CD4-positive, alpha-beta T cell treated with Interleukin-12 subunit alpha and Interleukin-12 subunit beta, for 1 hour (primary cell): ENCODE data around the gene LHPP.

Experiments used
- DNase-seq: peaks from one replicate; pipeline ENCODE4 v3.0.0-alpha.2; 2020

The LHPP gene

DNA sequence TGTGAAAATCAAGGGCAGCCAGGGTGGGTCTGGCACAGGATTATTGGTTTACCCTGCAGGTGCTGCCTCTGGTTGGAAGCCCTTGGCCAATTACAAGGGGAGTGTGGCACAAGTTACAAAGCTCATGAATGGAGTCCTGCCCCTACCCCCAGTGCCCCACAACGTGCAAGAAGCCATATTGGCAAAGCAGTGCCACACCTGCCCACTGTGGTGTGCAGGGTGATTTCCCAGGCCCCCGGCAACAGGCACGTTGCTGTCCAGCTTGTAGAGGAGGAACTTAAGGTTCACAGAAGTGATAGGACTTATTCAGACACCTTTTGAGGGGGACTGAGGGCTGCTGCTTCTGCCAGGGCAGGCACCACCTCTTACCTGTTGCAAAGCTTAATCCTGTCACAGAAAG lies 11.4 kb downstream of the LHPP start:
- DNase-seq = no peak

DNA sequence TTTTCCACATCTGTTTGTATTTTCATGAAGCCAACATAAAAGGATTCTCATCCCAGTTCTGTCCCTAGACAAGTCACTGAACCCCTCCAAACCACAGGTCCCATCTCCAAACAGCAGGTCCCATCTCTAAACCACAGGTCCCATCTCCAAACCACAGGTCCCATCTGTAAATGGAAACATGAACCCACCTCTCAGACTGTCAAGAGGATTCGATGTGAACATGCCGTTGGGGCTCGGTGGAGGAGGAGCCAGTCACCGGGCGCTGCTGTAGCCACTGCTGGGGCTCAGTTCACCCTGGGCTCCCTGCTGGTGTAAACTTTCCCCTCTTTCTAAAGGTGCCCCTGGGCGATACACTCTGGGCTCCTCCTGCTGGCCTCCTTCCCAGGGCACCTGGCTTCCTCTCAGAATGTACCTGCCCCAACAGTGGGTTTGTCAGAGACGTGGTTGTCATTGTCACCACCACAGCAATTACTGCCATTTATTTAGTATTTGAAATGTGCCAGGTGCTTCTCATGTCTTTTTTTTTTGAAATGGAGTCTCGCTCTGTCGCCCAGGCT lies 13.0 kb downstream of the LHPP start:
- no peak for DNase-seq

DNA sequence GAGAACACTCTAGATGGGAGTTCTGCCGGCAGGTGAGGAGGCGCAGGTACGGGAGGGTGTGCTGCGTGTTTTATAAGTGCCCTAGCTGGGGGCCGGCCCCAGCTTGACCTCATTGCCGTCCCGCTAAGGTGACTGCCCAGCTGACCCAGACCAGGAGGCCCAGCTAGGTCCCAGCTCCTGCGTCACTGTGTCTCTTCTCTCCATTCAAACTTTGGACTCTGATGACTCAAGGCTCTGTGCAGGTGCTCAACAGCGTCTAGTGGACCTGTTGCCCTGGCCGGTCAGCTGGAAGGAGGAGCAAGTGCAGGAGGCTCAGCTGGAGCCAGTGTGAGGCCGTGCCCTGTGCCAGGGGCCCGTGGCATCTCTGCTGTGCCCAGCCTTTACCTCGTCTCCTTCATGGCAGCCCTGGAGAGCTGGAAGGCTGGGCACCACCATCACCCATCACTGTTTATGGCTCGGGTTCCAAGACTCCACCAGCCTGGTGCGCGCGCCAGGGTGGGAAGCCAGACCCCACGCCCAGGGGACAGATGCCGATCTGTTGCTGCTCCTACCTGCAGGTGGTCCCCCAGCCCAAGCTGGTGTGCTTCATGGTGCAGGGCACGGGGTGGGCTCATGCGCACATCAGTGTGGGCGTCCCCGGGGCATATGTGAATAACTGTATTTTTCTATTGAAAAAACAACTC lies 14.6 kb downstream of the LHPP start:
- DNase-seq = no peak

DNA sequence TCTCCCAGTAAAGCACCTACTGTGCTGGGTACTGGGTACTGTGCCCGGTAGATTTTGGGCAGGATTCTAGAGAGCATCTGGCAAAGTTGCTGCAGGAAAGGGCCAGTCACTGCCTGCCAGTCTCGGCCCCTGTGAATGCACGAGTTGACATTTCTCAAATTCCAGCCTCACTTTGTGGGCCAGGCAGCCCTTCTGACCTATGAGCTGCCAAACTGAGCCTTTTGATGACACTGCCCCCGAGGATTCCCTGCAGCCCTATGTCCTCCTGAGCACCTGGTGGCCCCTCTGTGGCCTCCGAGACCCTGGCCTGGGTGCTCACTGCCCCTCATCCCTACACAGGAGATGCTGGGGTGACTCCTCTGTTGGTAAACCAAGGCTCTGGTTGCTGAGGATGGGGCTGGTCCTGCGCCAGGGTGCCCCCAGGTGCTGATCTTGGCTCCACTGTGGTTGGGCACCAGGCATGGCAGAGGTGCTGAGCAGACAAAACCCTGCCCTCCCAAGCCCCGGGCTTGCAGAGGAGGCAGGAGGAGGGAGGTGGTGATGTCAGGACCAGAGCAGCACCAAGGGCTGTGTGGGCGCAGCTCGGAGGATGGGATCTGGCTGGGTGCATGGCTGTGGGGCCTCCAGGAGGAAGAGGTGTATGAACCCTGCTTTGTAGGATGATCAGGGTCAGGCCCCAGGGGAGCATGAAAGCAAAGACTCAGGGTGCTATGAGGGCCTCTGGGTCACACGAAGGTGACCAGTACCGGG lies 16.2 kb downstream of the LHPP start:
- DNase-seq = no peak

DNA sequence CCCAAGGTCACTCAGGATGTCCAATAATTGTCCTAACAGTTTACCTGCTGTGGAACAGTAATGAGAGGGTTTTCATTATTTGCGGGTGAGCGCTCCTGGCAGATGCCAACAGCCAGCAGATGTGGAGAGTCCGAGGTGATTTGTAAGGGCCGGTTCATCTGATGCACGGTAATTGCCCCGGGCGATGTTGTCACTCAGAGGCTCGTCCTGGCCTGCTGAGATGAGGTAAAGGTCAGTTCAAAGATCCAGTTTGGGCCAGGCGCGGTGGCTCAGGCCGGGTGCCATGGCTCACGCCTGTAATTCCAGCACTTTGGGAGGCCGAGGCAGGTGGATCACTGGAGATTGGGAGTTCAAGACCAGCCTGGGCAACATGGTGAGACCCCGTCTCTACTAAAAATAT lies 16.9 kb downstream of the LHPP start:
- DNase-seq = no peak

GRCh38 chr10:124480860-124481259 lies 19.2 kb downstream of the LHPP start:
- DNase-seq = no peak

GRCh38 chr10:124481717-124482116 lies 20.1 kb downstream of the LHPP start:
- DNase-seq = no peak

DNA sequence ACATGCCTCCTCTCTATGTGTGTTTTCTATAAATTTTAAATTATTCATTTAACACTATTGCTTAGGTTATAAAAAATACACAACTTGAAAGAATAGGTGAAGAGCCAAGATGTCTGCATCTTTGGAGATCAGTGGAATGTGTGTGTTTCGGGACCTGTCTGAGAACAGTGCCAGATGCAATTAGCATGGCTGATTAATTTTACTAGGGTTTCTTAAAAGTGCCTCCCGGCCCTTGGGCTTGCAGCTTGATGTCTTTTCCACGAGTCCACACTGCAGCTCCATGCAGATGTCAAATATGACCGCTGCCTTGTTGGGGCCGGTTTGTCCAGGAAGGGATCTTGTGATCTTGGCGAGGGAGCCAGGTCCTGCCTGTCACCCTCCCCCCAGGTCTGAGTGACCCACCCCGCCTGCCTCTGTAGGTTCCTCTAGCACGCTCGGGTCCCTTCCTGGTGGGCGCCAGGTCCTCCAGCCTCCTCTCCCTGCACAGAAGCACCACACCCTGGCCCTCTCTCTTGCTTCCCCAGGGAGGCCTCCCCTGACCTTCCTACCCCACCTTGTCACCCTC lies 20.7 kb downstream of the LHPP start:
- no peak for DNase-seq

DNA sequence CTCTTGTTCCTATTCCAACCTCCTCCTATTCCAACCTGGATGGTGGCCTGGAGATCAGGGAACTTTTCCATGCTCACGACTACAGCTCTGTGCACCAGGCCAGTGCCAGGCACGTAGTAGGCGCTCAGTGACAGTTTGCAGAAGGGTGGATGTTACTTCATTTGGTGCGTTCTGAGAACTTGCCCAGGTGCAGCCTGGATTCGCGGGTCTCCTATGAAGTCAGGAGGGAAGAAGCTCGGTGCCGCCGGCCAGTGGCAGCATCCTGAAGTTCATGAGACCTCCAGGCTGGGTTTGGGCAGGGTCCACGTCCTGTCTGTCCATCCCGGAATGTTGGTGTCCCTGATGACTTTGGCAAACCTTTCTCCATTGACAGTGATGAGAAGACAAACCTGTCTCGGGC lies 21.3 kb downstream of the LHPP start:
- no peak for DNase-seq

- no peak for DNase-seq
Measured at GRCh38 chr10:124484031-124484430, 22.4 kb downstream of the LHPP start.

DNA sequence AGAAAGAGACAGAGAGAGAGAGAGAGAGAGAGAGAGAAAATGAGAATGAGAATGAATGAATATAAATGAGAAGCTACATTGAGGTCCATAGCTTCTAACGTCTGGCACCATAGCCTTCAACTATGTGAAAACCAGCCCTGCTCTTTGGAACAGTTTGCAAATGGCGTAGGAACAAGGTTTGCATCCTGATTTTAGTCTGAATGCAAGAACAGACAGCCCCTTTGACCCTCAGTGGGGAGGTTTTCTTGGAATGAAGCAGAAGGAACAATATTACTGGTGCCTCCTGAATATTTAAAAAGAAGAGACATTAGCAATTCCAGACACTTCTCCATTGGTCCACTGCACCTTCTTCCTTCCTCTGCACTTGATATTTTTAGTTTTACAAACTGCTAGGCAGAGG lies 23.0 kb downstream of the LHPP start:
- DNase-seq = no peak

GRCh38 chr10:124486635-124487034 lies 25.0 kb downstream of the LHPP start:
- no peak for DNase-seq

- no peak for DNase-seq
Measured at GRCh38 chr10:124491105-124491504, 29.5 kb downstream of the LHPP start.

GRCh38 chr10:124492266-124492665 lies 30.6 kb downstream of the LHPP start:
- DNase-seq = no peak

GRCh38 chr10:124493214-124493882 lies 31.7 kb downstream of the LHPP start:
- DNase-seq = no peak

DNA sequence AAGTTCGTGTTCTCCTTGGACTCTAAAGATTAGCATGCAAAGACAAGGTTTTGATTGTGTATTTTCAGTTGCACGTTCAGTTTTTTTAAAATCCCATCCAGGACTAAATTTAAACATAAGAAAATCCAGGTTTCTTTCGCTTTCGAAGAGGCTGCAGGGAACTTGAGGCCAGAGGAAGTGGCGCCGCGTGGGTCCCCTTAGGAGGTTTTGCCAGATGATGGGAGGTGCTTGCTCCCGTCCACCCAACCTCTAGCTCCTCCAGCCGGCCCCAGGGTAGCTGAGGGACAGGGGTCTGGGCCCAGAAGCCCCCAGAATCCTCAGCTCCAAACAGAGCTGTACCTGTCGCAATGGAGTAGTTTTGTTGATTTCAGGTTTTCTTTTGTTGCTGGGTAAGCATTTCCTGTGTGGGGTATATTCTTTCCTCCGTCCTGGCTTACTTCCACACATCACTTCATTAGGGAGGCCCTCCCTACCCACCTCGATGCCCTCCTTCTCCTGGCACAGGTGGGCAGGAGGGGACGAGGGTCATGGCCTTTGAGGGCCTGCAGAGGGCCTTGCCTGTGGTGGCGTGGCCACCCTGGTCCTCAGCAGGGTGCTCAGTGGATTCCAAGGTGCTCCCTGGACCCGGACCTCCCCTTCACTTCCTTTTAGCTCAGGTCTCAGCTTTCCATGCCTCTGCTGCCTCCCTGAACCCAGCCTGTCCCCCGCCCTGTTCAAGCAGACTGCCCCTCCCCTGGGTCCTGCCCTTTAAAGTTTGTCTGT lies 32.6 kb downstream of the LHPP start:
- DNase-seq = no peak

DNA sequence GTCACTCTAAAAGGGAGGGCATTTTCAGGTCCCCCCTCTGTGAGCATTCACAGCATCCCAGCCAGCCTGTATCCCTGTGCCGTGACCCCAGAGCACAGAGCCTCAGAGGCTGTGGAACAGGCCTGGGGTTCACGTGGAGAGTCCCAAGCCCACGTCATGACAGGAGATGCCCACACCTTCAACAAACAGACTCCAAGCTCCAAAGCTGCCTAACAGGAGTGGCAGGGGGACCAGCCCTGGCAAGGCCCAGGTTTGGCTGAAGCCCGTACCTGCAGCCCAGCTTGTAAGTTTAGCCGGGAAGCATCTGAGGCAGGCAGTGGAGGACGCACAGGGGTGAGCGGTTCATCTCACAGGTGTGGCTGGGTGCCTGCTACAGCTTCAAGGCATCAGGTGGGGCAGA lies 33.5 kb downstream of the LHPP start:
- DNase-seq = no peak

DNA sequence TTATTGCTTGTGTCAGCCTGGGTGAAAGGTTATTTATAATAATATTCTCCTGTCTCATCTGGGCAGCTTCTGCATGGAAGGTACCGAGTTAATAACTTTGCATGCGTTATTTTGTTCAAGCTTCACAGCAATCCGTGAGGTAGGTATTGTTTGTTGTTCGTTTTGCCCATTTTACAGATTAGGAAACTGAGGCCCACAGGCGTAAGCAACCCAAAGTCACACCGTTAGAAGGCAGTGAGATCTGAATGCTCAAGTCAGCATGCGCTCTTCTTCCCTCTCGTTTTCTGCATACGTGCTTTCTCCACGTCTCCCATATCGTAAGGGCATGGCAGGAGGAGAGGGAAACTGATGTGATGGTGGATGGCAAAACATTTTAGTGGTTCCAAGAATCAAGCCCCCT lies 34.1 kb downstream of the LHPP start:
- DNase-seq = no peak

- DNase-seq = no peak
Measured at GRCh38 chr10:124496150-124496549, 34.5 kb downstream of the LHPP start.

GRCh38 chr10:124496620-124497019 lies 35.0 kb downstream of the LHPP start:
- no peak for DNase-seq

GRCh38 chr10:124497196-124497881 lies 35.7 kb downstream of the LHPP start:
- no peak for DNase-seq

DNA sequence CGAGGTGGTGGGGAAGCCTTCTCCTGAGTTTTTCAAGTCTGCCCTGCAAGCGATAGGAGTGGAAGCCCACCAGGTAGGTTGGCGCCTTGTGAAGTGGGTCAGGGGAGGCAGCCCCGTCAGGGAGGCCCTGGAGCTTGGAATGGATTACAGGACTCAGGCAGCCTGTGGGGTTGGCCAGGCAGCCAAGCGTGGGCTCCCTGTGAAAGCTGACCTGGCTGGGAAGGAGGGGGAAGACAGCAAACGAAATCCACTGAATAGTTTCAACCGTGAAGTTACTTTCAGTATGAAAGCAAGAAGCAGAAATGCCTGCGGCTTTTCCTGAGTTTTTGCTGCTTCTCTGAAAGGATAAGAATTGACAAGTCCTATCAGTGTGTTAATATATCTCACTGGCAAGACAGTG lies 36.4 kb downstream of the LHPP start:
- DNase-seq = no peak
